NCI-H1694 (cell line): ENCODE data around the gene CIAO2B.
A peak's percentile ranks its signal among the peaks of the same experiment; 100 is the strongest.
"Not testable (repeated sequence)": the region's sequence is repeated elsewhere in the genome, so short reads cannot be mapped to it uniquely, and the experiment has no call there.

Source experiments
- DNase-seq: peaks from one replicate; lab custom pipeline; 2025; lab: John Stamatoyannopoulos, UW

Gene CIAO2B

GRCh38 chr16:66934138-66934838, at the start of gene CIAO2B:
TSS of gene CIAO2B (minus strand) at chr16:66934402. CDS start at chr16:66934364, 38 bp downstream.
- DNase-seq, result peak; percentile 37

- DNase-seq, result no peak
Measured at GRCh38 chr16:66983033-66983432, 48.8 kb upstream of the CIAO2B start.

GRCh38 chr16:66979011-66979717, 45.0 kb upstream of the CIAO2B start:
- no peak for DNase-seq

GRCh38 chr16:66977341-66978113, 43.3 kb upstream of the CIAO2B start:
- DNase-seq, result peak; percentile 61

GRCh38 chr16:66976746-66977145, 42.5 kb upstream of the CIAO2B start:
- no peak for DNase-seq

- no peak for DNase-seq
Measured at GRCh38 chr16:66975302-66975893, 41.2 kb upstream of the CIAO2B start.

- DNase-seq, result not testable (repeated sequence)
Measured at GRCh38 chr16:66974932-66975246, 40.7 kb upstream of the CIAO2B start.

- DNase-seq, result not testable (repeated sequence)
Measured at GRCh38 chr16:66974156-66974931, 40.1 kb upstream of the CIAO2B start.

- no peak for DNase-seq
Measured at GRCh38 chr16:66973716-66974115, 39.5 kb upstream of the CIAO2B start.

- no peak for DNase-seq
Measured at GRCh38 chr16:66972983-66973382, 38.8 kb upstream of the CIAO2B start.

- DNase-seq, result no peak
Measured at GRCh38 chr16:66970775-66971720, 36.8 kb upstream of the CIAO2B start.

- DNase-seq, result no peak
Measured at GRCh38 chr16:66968847-66969246, 34.6 kb upstream of the CIAO2B start.

- DNase-seq, result no peak
Measured at GRCh38 chr16:66964049-66964448, 29.8 kb upstream of the CIAO2B start.

GRCh38 chr16:66961914-66962313, 27.7 kb upstream of the CIAO2B start:
- no peak for DNase-seq

- peak; percentile 88 for DNase-seq
Measured at GRCh38 chr16:66961065-66961744, 27.0 kb upstream of the CIAO2B start, which contains the start of gene CES3. TSS of gene CES3 (plus strand) at chr16:66961266. CDS start at chr16:66961308, 42 bp downstream.

GRCh38 chr16:66960270-66960669, 26.1 kb upstream of the CIAO2B start:
- DNase-seq, result no peak

- DNase-seq, result peak; percentile 73
Measured at GRCh38 chr16:66959704-66960161, 25.5 kb upstream of the CIAO2B start.

- no peak for DNase-seq
Measured at GRCh38 chr16:66958857-66959703, 24.9 kb upstream of the CIAO2B start.

- DNase-seq, result not testable (repeated sequence)
Measured at GRCh38 chr16:66956154-66956457, 21.9 kb upstream of the CIAO2B start.
